Measurements from ENCODE around the gene ALDH7A1.
A peak's percentile ranks its signal among the peaks of the same experiment; 100 is the strongest.

Gene ALDH7A1

DNA sequence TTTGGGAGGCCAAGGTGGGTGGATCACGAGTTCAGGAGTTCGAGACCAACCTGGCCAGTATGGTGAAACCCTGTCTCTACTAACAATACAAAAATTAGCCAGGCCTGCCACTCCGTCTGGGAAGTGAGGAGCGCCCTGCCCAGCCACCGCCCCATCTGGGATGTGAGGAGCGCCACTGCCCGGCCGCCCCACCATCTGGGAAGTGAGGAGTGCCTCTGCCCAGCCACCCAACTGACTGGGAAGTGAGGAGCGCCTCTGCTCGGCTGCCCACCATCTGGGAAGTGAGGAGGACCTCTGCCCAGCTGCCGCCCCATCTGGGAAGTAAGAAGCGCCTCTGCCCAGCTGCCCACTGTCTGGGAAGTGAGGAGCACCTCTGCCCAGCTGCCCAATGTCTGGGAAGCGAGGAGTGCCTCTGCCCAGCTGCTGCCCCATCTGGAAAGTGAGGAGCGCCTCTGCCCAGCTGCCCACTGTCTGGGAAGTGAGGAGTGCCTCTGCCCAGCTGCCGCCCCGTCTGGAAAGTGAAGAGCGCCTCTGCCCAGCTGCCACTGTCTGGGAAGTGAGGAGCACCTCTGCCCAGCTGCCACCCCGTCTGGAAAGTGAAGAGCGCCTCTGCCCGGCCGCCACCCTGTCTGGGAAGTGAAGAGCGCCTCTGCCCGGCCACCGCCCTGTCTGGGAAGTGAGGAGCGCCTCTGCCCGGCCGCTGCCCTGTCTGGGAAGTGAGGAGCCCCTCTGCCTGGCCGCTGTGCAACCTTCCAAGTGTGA, 5.3 kb downstream of the ALDH7A1 start:
- TF ChIP-seq, protein P1, sequence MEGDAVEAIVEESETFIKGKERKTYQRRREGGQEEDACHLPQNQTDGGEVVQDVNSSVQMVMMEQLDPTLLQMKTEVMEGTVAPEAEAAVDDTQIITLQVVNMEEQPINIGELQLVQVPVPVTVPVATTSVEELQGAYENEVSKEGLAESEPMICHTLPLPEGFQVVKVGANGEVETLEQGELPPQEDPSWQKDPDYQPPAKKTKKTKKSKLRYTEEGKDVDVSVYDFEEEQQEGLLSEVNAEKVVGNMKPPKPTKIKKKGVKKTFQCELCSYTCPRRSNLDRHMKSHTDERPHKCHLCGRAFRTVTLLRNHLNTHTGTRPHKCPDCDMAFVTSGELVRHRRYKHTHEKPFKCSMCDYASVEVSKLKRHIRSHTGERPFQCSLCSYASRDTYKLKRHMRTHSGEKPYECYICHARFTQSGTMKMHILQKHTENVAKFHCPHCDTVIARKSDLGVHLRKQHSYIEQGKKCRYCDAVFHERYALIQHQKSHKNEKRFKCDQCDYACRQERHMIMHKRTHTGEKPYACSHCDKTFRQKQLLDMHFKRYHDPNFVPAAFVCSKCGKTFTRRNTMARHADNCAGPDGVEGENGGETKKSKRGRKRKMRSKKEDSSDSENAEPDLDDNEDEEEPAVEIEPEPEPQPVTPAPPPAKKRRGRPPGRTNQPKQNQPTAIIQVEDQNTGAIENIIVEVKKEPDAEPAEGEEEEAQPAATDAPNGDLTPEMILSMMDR (IDR thresholded peaks at IDR 0.05): no peak
- peaks cover 10% of the 10 kb centered on the region for H3K9me3 Mint-ChIP-seq
- peaks cover 4% of the 10 kb centered on the region for H3K27me3 Mint-ChIP-seq (ENCODE audit: low read depth, poor library complexity)
- H3K27ac Mint-ChIP-seq: no peak overlapping the region
- H3K4me3 Mint-ChIP-seq: no peak overlapping the region
- no peak for DNase-seq
- peaks cover 83% of the 10 kb centered on the region for H3K36me3 Mint-ChIP-seq (ENCODE audit: low read depth)
- H3K4me1 Mint-ChIP-seq: peaks cover 27% of the 10 kb centered on the region

DNA sequence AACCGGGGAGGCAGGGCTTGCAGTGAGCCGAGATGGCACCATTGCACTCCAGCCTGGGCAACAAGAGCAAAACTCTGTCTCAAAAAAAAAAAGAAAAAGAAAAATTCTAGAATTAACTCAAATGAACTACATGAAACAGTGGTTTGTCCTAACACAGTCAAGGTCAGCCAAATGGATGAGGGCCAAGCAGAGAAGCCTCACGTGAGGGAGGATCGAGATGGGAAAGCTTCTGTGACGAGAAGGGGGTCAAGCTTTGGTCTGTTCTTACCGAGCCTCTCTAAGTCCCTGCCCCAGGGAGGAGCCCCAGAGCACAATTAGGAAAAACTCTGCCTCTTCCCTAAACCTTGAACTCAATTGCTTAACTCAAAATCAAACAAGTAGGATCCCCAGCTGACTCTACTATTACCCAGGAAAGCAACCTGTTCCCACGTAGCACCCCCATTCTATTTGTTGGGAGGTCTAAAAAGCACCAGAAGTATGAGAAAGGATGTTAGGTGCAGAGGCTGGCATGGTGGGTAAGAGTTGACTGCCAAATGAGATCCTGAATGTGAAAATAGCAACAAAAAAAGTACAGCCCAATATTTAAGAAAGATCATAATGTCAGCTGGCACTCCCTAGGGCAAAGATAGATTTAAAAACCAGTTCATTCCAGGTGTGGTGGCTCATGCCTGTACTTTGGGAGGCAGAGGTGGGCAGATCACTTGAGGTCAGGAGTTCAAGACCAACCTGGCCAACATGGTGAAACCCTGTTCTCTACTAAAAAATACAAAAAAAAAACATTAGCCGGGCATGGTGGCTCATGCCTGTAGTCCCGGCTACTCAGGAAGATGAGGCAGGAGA, 7.2 kb downstream of the ALDH7A1 start:
- H3K27ac Mint-ChIP-seq: peak overlapping the region; percentile 57
- H3K27me3 Mint-ChIP-seq (ENCODE audit: low read depth, poor library complexity): no peaks in the 10 kb centered on the region
- H3K36me3 Mint-ChIP-seq (ENCODE audit: low read depth): peaks cover 93% of the 10 kb centered on the region
- TF ChIP-seq, protein P1 (IDR thresholded peaks at IDR 0.05): no peak
- H3K4me1 Mint-ChIP-seq: peaks cover 12% of the 10 kb centered on the region
- no peak for DNase-seq
- H3K9me3 Mint-ChIP-seq: peaks cover 10% of the 10 kb centered on the region
- no peak overlapping the region for H3K4me3 Mint-ChIP-seq

DNA sequence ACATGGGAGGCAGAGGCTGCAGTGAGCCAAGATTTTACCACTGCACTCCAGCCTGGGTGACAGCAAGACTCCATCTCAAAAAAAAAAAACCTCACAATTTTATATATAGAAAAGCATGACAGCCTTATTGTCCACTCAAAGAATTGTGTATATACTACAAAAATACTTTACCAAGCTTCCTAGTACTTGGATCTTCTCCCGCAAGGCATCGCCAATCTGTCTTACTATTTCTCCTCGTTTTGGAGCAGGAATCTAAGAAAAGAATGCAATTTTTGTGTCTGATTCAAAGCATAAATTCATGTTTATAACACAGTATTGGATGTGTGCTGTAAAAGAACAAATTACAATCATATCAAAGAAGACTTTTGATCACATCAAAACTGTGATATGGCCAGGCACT, 11.3 kb downstream of the ALDH7A1 start:
- Mint-ChIP-seq H3K4me3 (no peak overlapping the region), H3K27me3 (ENCODE audit: low read depth, poor library complexity) (no peaks in the 10 kb centered on the region), H3K36me3 (ENCODE audit: low read depth) (peaks cover 86% of the 10 kb centered on the region), H3K27ac (no peak overlapping the region), H3K9me3 (peaks cover 4% of the 10 kb centered on the region), H3K4me1 (no peaks in the 10 kb centered on the region)
- DNase-seq: no peak
- TF ChIP-seq, protein P1 (IDR thresholded peaks at IDR 0.05): no peak

DNA sequence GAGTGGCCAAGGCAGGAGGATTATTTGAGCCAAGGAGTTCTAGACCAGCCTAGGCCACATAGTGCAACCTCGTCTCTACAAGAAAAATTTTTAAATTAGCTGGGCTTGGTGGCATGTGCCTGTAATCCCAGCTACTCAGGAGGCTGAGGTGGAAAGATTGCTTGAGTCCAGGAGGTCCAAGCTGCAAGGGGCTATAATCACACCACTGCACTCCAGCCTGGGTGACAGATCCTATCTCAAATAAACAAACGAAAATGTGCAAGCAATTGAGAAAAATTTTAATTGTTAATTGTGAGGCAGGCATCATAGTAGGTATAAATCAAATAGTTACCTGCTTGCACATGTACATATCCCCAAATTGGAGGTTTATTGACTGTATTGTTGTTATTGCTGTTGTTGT, 15.3 kb downstream of the ALDH7A1 start:
- DNase-seq: no peak
- Mint-ChIP-seq H3K9me3 (no peaks in the 10 kb centered on the region), H3K27ac (no peak overlapping the region), H3K27me3 (ENCODE audit: low read depth, poor library complexity) (no peaks in the 10 kb centered on the region), H3K4me3 (no peak overlapping the region), H3K4me1 (no peaks in the 10 kb centered on the region), H3K36me3 (ENCODE audit: low read depth) (peaks cover 86% of the 10 kb centered on the region)
- TF ChIP-seq, protein P1 (IDR thresholded peaks at IDR 0.05): no peak

DNA sequence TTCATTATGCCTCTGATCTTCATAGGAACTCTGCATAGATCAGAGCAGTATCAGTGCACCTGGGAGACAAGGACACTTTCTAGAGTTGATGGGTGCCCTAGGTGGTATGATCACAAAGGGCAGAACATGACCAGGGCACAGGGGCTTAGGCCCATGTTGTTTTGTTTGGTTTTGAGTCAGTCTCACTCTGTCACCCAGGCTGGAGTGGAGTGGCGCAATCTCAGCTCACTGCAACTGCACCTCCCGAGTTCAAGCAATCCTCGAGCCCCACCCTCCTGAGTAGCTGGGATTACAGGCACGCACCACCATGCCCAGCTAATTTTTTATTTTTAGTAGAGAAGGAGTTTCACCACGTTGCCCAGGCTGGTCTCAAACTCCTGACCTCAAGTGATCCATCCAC, 17.6 kb downstream of the ALDH7A1 start:
- H3K36me3 Mint-ChIP-seq (ENCODE audit: low read depth): peaks cover 84% of the 10 kb centered on the region

More for the DNA sequence above, 17.6 kb downstream of the ALDH7A1 start:
- H3K27me3 Mint-ChIP-seq (ENCODE audit: low read depth, poor library complexity): no peaks in the 10 kb centered on the region
- no peak overlapping the region for H3K27ac Mint-ChIP-seq
- DNase-seq: no peak
- TF ChIP-seq, protein P1 (IDR thresholded peaks at IDR 0.05): no peak
- no peak overlapping the region for H3K4me3 Mint-ChIP-seq
- no peaks in the 10 kb centered on the region for H3K9me3 Mint-ChIP-seq
- no peaks in the 10 kb centered on the region for H3K4me1 Mint-ChIP-seq
